B cell (primary cell): ENCODE results near the gene PHLDB3.

Source experiments
- CTCF ChIP-seq: fragments of 200-600 bp; IDR thresholded peaks from one replicate; pipeline ENCODE4 v1.8.0; 2022; ENCODE audit warnings: antibody characterized with exemption, mild to moderate bottlenecking
- EZH2 ChIP-seq: IDR thresholded peaks from 2 replicates; pipeline ENCODE4 v1.6.1; 2012; ENCODE audit warnings: borderline replicate concordance, low read depth, mild to moderate bottlenecking, moderate library complexity, low read length; ENCODE audit not compliant: insufficient read depth, poor library complexity, severe bottlenecking

- TF ChIP-seq EZH2 = no peak
- TF ChIP-seq CTCF = no peak
These were observed 29.8 kb upstream of the PHLDB3 start for GRCh38 chr19:43534305-43534815.
